Neural crest cell (in vitro differentiated cells): ENCODE data around the gene ASMT. TPM values are rescaled to one million over a fixed set of nuclear protein-coding genes. Genes with fewer than 3 reads are reported as not detected.

Experiments
- DNase-seq: peaks from one replicate; pipeline ENCODE4 v3.0.0; 2021; ENCODE audit warnings: low read depth, mixed read lengths, low spot score
- H3K27ac Mint-ChIP-seq: one replicate; pipeline ENCODE4 v1.8.0; 2021; ENCODE audit warnings: mild to moderate bottlenecking, mixed read lengths; ENCODE audit not compliant: unreplicated experiment
- H3K27me3 Mint-ChIP-seq: 2 replicates; pipeline ENCODE4 v1.8.0; 2021; ENCODE audit warnings: low read depth, mild to moderate bottlenecking, mixed read lengths
- H3K36me3 Mint-ChIP-seq: 2 replicates; pipeline ENCODE4 v1.8.0; 2021; ENCODE audit warnings: low read depth, mild to moderate bottlenecking, mixed read lengths
- H3K4me1 Mint-ChIP-seq: 2 replicates; pipeline ENCODE4 v1.8.0; 2021; ENCODE audit warnings: mixed read lengths
- H3K4me3 Mint-ChIP-seq: one replicate; pipeline ENCODE4 v1.8.0; 2021; ENCODE audit warnings: mild to moderate bottlenecking, mixed read lengths
- H3K9me3 Mint-ChIP-seq: 2 replicates; pipeline ENCODE4 v1.8.0; 2021; ENCODE audit warnings: mixed read lengths
- CTCF ChIP-seq: fragments of 200-600 bp; sonication (generic); conservative IDR thresholded peaks from 2 replicates; pipeline ENCODE4 v1.5.0; 2021; ENCODE audit warnings: antibody characterized with exemption, mild to moderate bottlenecking
- total RNA-seq: library from RNA; stranded (reverse); gene quantifications from 2 replicates; pipeline ENCODE4 v1.2.1, GENCODE V29; 2021

The ASMT gene
- total RNA-seq, 1 donor from 2014 or later: 0.44 TPM

DNA sequence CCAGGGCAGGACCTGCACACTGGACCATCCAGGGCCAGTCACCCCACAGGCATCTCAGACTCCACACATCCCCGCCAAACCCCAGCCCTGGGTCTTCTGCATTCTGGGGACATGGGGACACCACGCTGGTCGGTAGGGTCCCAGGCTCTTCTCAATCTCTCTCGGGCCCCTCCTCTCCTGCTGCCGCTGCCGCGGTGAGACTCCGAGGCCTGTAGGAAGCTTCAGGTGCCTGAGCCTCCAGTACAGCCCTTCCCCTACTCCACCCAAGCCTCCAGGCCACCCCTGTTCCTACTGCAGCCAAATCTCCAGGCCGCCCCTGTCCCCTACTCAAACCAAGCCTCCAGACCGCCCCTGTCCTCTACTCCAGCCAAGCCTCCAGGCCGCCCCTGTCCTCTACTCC is 5.5 kb upstream of the ASMT start:
- DNase-seq: no peak
- no peak overlapping the region for H3K4me3 Mint-ChIP-seq
- no peak overlapping the region for H3K27ac Mint-ChIP-seq
- no peaks in the 10 kb centered on the region for H3K4me1 Mint-ChIP-seq
- H3K27me3 Mint-ChIP-seq: no peaks in the 10 kb centered on the region
- peaks cover 7% of the 10 kb centered on the region for H3K36me3 Mint-ChIP-seq
- no peaks in the 10 kb centered on the region for H3K9me3 Mint-ChIP-seq
- TF ChIP-seq CTCF: no peak

- no peak for TF ChIP-seq CTCF
- no peak for DNase-seq
- H3K27me3 Mint-ChIP-seq: no peaks in the 10 kb centered on the region
- H3K27ac Mint-ChIP-seq: no peak overlapping the region
- no peaks in the 10 kb centered on the region for H3K9me3 Mint-ChIP-seq
- H3K4me3 Mint-ChIP-seq: no peak overlapping the region
- H3K36me3 Mint-ChIP-seq: peaks cover 5% of the 10 kb centered on the region
- H3K4me1 Mint-ChIP-seq: no peaks in the 10 kb centered on the region
Observed at GRCh38 chrX:1609762-1610161, 5.1 kb upstream of the ASMT start.

GRCh38 chrX:1610166-1610565 is 4.7 kb upstream of the ASMT start:
- TF ChIP-seq CTCF: no peak
- Mint-ChIP-seq H3K4me3 (no peak overlapping the region), H3K4me1 (no peaks in the 10 kb centered on the region), H3K27ac (no peak overlapping the region), H3K27me3 (no peaks in the 10 kb centered on the region), H3K36me3 (peaks cover 3% of the 10 kb centered on the region), H3K9me3 (no peaks in the 10 kb centered on the region)
- DNase-seq: no peak

- TF ChIP-seq CTCF: no peak
- DNase-seq: no peak
- no peaks in the 10 kb centered on the region for H3K9me3 Mint-ChIP-seq
- no peaks in the 10 kb centered on the region for H3K36me3 Mint-ChIP-seq
- no peaks in the 10 kb centered on the region for H3K27me3 Mint-ChIP-seq
- H3K4me1 Mint-ChIP-seq: no peaks in the 10 kb centered on the region
- H3K4me3 Mint-ChIP-seq: no peak overlapping the region
- no peak overlapping the region for H3K27ac Mint-ChIP-seq
Observed at GRCh38 chrX:1610736-1611135, 4.1 kb upstream of the ASMT start.

DNA sequence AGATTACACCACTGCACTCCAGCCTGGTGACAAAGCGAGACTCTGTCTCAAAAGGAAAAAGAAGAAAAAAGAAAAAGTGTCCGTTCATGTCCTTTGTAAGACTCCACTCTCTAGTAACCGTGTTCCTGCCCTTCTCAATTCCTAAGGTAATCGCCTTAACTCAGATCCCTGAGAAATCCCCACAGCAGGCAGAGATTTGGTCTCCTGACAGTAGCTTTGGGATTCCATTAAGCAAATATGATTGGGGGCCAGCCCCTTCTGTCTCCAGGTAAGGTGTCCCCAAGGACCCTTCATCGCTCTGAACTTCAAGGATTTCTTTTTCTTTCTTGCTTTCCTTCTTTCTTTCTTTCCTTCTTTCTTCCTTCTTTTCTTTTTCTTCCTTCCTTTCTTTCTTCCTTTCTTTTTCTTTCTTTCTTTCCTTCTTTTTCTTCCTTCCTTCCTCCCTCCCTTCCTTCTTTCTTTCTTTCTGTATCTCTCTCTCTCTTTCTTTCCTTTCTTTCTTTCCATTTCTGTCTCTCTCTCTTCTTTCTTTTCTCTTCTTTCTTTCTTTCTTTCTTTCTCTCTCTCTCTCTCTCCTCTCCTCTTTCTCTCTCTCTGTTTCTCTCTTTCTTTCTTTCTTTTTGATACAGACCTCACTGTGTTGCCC is 2.1 kb upstream of the ASMT start:
- no peaks in the 10 kb centered on the region for H3K36me3 Mint-ChIP-seq
- no peaks in the 10 kb centered on the region for H3K9me3 Mint-ChIP-seq
- H3K4me3 Mint-ChIP-seq: no peak overlapping the region
- no peak overlapping the region for H3K27ac Mint-ChIP-seq
- no peaks in the 10 kb centered on the region for H3K4me1 Mint-ChIP-seq
- no peak for TF ChIP-seq CTCF
- no peaks in the 10 kb centered on the region for H3K27me3 Mint-ChIP-seq
- DNase-seq: no peak

DNA sequence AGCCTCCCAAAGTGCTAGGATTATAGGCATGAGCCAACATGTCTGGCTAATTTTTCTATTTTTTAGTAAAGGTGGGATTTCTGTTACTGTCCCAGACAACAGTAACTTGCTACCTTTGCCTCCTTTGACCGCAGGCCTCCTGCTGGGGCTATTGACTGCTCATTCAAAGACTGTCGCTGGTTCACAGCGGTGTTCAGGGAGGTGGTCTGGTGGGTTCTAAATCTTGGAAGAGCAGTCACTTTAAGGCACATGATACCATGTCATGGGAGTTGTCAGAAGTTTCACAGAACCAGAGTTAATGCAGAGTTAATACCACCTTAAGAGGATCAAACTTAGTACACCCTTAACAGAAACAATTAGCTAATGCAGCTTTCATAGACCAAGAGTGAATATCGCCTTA is 3.8 kb downstream of the ASMT start:
- Mint-ChIP-seq H3K36me3 (no peaks in the 10 kb centered on the region), H3K9me3 (no peaks in the 10 kb centered on the region), H3K27ac (no peak overlapping the region), H3K27me3 (no peaks in the 10 kb centered on the region), H3K4me3 (no peak overlapping the region), H3K4me1 (no peaks in the 10 kb centered on the region)
- no peak for DNase-seq
- no peak for TF ChIP-seq CTCF
